Body of pancreas (tissue), 4 donors: ENCODE results near the gene ABHD6. TPM values are rescaled to one million over a fixed set of nuclear protein-coding genes. Genes with fewer than 3 reads are reported as not detected.
"Not testable (repeated sequence)": the region's sequence is repeated elsewhere in the genome, so short reads cannot be mapped to it uniquely, and the experiment has no call there.

ENCODE experiments used
- ATAC-seq: fragments of 150-250 bp; one replicate; pipeline ENCODE4 v1.9.1; 2016
- DNase-seq, 4 donors: peaks; one replicate each; pipeline ENCODE4 v3.0.0-alpha.2; 2019
- H3K27ac ChIP-seq, 4 donors: fragments of 200-600 bp; sonication (generic); 1 replicate in 3 of 4; 2 replicates in 1 of 4; pipeline versions ENCODE4 v1.5.1 to v1.6.1; 2016 to 2019; ENCODE audit warnings: mild to moderate bottlenecking in 1 of 4, mixed read lengths in 1 of 4, moderate library complexity in 1 of 4
- H3K27me3 ChIP-seq, 2 donors: fragments of 200-600 bp; sonication (generic); one replicate each; pipeline ENCODE4 v1.6.0; 2016; ENCODE audit warnings: mild to moderate bottlenecking in 1 of 2
- H3K36me3 ChIP-seq, 2 donors: fragments of 200-600 bp; sonication (generic); replicated peaks in 1 of 2; 2 replicates each; pipeline ENCODE4 v1.5.1; 2016; ENCODE audit warnings: low read depth in 2 of 2; ENCODE audit not compliant: insufficient read depth in 1 of 2
- H3K4me1 ChIP-seq: fragments of 200-600 bp; sonication (generic); one replicate; pipeline ENCODE4 v1.6.0; 2016
- H3K4me3 ChIP-seq, 2 donors: fragments of 200-600 bp; sonication (generic); 1 replicate in 1 of 2; 2 replicates in 1 of 2; pipeline ENCODE4 v1.5.1; 2016 to 2019
- H3K9me3 ChIP-seq, 3 donors: fragments of 200-600 bp; sonication (generic); 1 replicate in 2 of 3; 2 replicates in 1 of 3; pipeline ENCODE4 v1.5.1; 2016
- CTCF ChIP-seq, 7 experiments: fragments of 450-650 bp in 4 of 7; fragments of 200-600 bp in 3 of 7; sonication (generic) in 3 of 7; IDR thresholded peaks; one replicate each; pipeline ENCODE4 v1.5.1; 2016 to 2019; ENCODE audit warnings: antibody characterized with exemption in 7 of 7
- POLR2A ChIP-seq, 3 donors: fragments of 450-650 bp; IDR thresholded peaks; one replicate each; pipeline ENCODE4 v1.6.1; 2016; ENCODE audit warnings: antibody characterized with exemption in 3 of 3, mild to moderate bottlenecking in 2 of 3
- WGBS, 2 donors: methylation state at CpG; one replicate each; pipeline ENCODE4 v1.1.5; 2017; 5-methylcytosine and 5-hydroxymethylcytosine counted together
- intact Hi-C: fragments of 100-400 bp; cut with DNase I; formaldehyde crosslinking; loops from one replicate; pipeline ENCODE4 v1.15.1; 2023
- total RNA-seq, 2 donors: library from RNA; depleted of rRNA; stranded (reverse); fragments of >200 nt; gene quantifications; one replicate each; pipeline ENCODE4 v1.1.0, GENCODE V29; 2016

Gene ABHD6
- total RNA-seq, 2 donors from 2014 or later, result 5.3 to 6.2 TPM

- intact Hi-C loops, result no loop called here
Measured at GRCh38 chr3:58336135-58336882, 98.7 kb downstream of the ABHD6 start.

GRCh38 chr3:58337190-58337589, 99.6 kb downstream of the ABHD6 start:
- WGBS, 2 donors, result 80 to 86% methylated on average over 1 of the region's 1 CpG
- Histone ChIP-seq H3K4me3 (no peak overlapping the region), H3K27me3 (no peaks in the 10 kb centered on the region), H3K4me1 (peaks cover 23% of the 10 kb centered on the region), H3K9me3 (no peaks in the 10 kb centered on the region), H3K36me3 (no peaks in the 10 kb centered on the region), H3K27ac (no peak overlapping the region)
- no peak for TF ChIP-seq CTCF (IDR thresholded peaks at IDR 0.05)
- no peak for TF ChIP-seq POLR2A (IDR thresholded peaks at IDR 0.05)
- DNase-seq (no peak), ATAC-seq (no peak)
- intact Hi-C loops, result no loop called here

More at GRCh38 chr3:58336135-58336882, 98.7 kb downstream of the ABHD6 start:
- Histone ChIP-seq H3K9me3 (no peaks in the 10 kb centered on the region), H3K27me3 (no peaks in the 10 kb centered on the region), H3K4me1 (peaks cover 28% of the 10 kb centered on the region), H3K36me3 (no peaks in the 10 kb centered on the region), H3K27ac (no peak overlapping the region), H3K4me3 (no peak overlapping the region)
- TF ChIP-seq POLR2A (IDR thresholded peaks at IDR 0.05) (no peak), CTCF (IDR thresholded peaks at IDR 0.05) (no peak)
- no peak for ATAC-seq
- DNase-seq, result no peak
- WGBS, 2 donors, result 91 to 95% methylated on average over 3 of the region's 3 CpGs

- 91 to 93% methylated on average over 12 of the region's 12 CpGs for WGBS, 2 donors
- ATAC-seq, H3K4me3 ChIP-seq, H3K27ac ChIP-seq, H3K27me3 ChIP-seq, intact Hi-C loops, H3K9me3 ChIP-seq, H3K36me3 ChIP-seq, DNase-seq: not testable (repeated sequence)
- H3K4me1 ChIP-seq, result peaks cover 13% of the 10 kb centered on the region
Measured at GRCh38 chr3:58339146-58339545, 101.6 kb downstream of the ABHD6 start.

GRCh38 chr3:58340594-58341244, 103.1 kb downstream of the ABHD6 start:
- intact Hi-C loops, result no loop called here
- no peaks in the 10 kb centered on the region for H3K36me3 ChIP-seq
- no peaks in the 10 kb centered on the region for H3K27me3 ChIP-seq
- no peak for TF ChIP-seq CTCF (IDR thresholded peaks at IDR 0.05)
- no peak for TF ChIP-seq POLR2A (IDR thresholded peaks at IDR 0.05)
- H3K9me3 ChIP-seq, result no peaks in the 10 kb centered on the region
- H3K27ac ChIP-seq, result no peak overlapping the region
- DNase-seq, result no peak
- no peak for ATAC-seq
- H3K4me3 ChIP-seq, result no peak overlapping the region
- WGBS, 2 donors, result 97 to 98% methylated on average over 3 of the region's 3 CpGs
- no peaks in the 10 kb centered on the region for H3K4me1 ChIP-seq

- ATAC-seq (no peak), DNase-seq (no peak)
- no peak overlapping the region for H3K4me3 ChIP-seq
- no peaks in the 10 kb centered on the region for H3K27me3 ChIP-seq
- intact Hi-C loops, result no loop called here
- H3K4me1 ChIP-seq, result no peaks in the 10 kb centered on the region
- WGBS, 2 donors, result 88 to 94% methylated on average over 3 of the region's 3 CpGs
- TF ChIP-seq CTCF (IDR thresholded peaks at IDR 0.05) (no peak), POLR2A (IDR thresholded peaks at IDR 0.05) (no peak)
- no peaks in the 10 kb centered on the region for H3K9me3 ChIP-seq
- no peak overlapping the region for H3K27ac ChIP-seq
- H3K36me3 ChIP-seq, result no peaks in the 10 kb centered on the region
Measured at GRCh38 chr3:58341376-58341775, 103.8 kb downstream of the ABHD6 start.
